MV-4-11 (cell line): ENCODE data around the gene WDHD1.
"Not testable (repeated sequence)": the region's sequence is repeated elsewhere in the genome, so short reads cannot be mapped to it uniquely, and the experiment has no call there.

Source experiments
- DNase-seq: peaks from one replicate; lab custom pipeline; 2025; lab: John Stamatoyannopoulos, UW

The WDHD1 gene

DNA sequence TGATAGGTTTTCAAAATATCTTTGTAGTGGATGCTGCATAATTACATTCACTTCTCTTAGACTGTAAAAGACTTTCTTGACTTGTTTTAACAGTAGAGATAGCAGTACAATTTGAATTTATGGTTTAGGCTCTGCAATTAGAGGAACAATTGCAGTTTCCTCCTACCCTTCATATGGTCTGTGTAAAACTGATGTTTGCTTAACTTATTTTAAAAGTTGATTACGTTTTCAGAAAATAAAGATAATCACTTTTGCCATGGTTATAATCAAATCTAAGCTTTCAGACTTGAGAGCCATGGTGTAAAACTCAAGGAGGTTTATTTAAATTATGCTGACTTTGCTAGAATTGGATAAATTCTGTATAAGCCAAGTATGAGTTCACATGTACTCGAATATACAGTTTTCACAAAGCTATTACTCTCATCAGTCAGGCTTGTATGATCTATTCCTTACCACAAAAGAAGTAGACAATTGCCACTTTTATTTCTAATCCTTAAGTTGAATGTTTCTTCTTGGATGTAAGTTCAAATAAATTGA lies 22.1 kb upstream of the WDHD1 start:
- DNase-seq = no peak

DNA sequence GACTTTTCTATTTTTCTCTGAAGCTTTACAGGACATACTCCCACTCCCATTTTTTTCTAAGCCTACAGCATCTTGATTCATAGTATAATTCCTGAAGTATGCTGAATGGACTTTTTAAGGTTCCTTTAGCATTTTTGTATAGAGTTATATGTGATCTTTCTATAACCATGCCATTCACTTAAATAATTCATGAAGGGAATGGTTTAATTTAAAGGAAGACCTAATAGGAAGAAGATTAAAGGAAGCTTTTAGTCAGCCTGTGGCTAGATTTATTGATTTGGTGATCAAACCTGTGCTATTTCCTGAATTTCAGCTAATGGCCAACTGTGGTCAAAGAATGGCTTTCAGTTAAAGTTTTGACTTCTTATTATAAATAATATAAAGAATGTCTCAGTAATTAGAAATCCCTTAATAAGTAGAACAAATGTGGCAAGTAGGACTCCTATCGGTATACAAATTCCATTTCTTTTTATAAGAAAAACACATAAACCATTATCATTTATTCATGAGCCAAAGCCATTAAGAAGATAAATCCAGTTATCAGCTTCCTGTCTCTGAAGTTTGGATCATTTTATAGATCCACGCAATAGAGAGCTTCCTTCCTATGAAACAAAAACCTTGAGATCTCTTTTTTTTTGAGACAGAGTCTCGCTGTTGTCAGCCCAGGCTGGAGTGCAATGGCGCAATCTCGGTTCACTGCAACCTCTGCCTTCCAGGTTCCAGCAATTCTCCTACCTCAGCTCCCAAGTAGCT lies 20.6 kb upstream of the WDHD1 start:
- DNase-seq = no peak

DNA sequence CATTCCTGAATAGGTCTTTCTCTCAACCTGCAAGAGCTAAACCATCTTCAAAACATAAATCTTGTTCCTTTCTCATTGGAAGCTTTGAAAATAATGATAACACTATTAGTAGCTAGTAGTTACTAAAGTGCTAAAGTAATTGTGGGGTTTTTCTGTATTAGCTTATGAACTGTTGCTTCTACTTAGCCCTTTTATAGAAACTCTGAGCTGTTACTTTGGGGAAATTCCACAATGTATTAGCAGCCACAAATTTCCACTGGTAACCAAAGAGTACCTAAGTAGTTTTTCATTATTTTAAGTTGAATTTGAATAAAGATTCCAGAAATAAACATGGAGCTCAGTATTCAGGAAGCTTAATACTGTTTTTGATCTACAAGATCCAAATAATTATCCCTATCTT lies 18.2 kb upstream of the WDHD1 start:
- no peak for DNase-seq

DNA sequence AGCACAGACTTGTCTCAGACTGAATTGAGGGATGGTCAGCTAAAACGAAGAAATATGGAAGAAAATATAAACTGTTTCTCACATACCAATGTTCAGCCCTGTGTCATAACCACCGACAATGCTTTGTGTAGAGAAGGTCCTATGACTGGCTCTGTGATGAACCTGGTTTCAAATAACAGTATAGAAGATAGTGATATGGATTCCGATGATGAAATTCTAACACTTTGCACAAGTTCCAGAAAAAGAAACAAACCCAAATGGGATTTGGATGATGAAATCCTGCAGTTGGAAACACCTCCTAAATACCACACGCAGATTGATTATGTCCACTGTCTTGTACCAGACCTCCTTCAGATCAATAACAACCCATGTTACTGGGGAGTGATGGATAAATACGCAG lies 16.6 kb upstream of the WDHD1 start:
- no peak for DNase-seq

DNA sequence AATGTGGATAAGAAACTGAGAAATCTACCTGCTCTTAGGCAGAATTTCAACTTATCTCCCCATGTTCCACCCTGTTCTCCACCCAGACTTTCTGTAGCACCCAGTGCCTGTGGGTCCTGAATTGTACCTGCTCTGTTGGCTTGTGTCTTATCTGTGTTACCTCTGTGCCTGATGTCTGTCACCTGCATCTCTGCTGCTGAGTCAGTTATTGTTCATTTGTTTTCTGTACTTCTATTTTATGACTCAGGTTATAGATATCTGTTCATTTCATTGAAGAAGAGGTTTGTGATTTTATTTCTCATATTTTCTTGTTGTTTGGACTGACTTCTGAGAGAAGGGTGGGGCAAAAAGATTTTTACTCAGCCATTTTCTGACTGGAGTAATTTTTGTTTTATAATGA lies 11.8 kb upstream of the WDHD1 start:
- DNase-seq = no peak

DNA sequence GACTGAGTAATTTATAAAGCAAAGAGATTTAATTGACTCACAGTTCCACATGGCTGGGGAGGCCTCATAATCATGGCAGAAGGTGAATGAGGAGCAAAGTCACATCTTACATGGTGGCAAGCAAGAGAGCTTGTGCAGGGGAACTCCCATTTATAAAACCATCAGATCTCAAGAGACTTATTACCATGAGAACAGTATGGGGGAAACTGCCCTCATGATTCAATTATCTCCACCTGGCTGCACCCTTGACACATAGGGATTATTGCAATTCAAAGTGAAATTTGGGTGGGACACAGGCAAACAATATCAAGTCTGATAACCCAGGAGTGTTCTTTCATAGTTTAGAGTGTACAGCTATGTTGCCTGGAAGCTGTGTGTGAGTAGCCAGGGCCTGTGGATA lies 11.1 kb upstream of the WDHD1 start:
- DNase-seq = not testable (repeated sequence)

DNA sequence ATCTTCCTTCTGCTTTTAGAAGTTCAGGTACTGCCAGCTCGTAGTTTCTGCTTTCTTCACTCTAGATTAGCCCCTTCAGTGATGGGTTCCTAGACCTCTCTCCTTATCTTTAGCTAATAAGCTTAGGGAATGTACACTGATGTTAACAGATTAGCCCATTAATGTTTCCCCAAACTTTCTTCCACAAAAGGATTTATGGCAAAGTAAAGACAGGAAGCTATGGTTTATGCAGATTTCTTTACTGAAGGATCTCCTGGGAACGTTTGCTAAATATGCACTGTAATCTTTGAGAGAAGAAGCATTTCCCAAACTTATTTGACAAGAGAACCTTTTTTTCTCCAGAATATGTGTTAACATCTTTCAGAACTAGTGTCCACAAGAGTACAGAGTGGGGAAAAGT lies 4.3 kb upstream of the WDHD1 start:
- DNase-seq = no peak

DNA sequence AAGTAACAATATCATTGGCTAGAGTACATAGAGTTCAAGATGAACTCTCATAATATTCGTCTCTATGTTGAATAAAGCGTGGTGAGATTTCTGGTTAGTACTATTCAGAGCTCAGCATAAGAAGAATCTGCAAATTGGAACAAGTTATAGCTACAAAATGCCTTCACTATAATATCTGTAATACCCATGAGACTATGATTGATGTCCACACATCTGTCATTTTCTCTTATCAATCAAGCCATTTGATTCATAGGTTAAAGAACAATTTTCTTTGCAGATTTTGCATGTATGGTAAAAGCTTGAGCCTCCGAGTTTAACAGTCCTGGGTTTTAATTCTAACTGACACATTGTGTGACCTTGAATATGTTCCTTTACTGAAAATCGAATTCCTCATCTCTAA lies 1.6 kb upstream of the WDHD1 start:
- no peak for DNase-seq

DNA sequence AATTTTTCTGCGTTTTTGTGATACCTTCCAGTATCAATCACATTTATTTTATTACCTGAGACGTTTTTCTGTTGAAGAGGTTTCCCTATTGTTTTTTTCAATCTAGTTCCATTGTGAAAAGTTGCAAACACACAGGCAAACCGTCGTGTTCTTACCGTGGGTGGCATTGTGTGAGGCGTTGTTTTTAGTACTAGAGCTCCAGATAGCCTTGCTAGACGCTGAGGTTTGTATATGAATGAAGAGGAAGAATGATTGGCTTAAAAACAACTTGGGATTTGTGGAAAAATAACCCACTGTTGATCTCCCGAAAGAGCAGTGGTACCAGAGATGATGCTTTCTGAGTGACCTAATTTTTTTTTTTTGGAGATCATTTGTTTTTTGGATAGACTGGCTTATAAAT lies 1.2 kb upstream of the WDHD1 start:
- DNase-seq = no peak

DNA sequence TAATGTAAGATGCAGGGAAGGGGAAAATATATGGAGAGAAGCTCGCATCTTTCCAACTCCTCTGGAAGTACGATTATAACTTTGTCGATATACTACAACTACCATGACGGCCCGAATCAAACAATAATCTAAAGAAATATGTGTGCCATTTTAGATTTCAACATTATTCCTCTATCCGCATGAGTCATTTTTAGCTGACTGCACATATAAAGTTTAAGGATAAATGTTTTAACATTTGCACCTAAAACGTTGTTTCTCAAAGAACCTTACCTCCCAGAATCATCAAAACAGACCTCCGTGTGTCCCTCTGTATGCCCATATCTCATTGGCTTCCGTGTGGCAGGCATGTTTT lies 482 bp downstream of the WDHD1 start:
- DNase-seq = no peak

DNA sequence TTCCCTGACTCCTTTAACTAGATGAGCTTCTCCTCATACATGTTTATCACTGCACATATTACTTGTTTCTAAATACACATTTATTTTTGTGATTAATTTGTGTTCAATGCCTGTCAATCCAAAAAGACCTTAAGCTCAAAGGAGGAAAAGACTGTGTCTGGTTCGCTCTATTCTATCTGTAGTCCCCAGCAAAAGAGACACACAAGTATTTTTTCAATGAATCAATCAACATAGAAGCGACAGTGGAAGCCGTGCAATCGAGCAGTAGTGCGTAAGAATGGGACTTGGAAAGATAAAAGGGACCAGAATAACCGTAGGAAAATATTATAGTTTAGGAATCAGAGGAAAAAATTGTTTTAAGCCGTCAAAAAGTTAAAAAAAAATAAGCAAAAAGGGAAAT lies 951 bp downstream of the WDHD1 start:
- no peak for DNase-seq

DNA sequence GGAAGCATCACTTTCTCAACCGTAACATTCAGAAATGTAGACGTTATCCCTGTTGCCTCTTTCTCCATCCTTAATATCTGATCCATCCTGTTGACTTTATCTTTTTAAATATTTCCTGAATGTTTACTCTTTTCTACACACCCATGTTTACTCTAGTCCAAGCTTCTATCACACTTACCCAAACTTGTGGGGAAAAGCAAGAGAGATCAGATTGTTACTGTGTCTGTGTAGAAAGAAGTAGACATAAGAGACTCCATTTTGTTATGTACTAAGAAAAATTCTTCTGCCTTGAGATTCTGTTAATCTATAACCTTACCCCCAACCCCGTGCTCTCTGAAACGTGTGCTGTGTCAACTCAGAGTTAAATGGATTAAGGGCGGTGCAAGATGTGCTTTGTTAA lies 2.5 kb downstream of the WDHD1 start:
- DNase-seq = not testable (repeated sequence)

DNA sequence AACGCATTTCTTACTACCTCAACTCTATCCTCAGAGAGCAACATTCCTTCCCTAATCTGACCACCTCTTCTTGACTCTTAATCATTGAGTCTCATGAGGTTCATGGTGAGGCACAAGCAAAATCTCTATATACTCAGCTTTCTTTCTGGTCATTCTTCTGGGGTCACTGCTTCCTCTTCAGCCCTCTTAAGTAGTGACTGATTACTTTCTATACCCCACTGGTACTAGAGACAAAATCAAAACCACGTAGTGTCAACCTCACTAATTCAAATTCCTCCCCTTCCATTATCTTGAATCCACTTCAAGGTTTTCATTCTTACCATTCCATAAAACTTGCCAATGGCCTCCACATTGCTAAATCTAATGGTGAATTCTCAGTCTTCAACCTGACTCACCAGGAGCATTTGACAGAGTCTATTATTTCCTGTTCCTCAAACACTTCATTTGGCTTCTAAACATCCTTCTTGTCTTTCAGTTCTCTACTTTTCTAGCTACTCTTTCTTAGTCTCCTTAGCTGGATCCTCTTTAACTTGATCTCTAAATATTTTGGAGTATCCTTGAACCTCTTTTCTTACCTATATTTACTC lies 6.8 kb downstream of the WDHD1 start:
- DNase-seq = peak; percentile 71

DNA sequence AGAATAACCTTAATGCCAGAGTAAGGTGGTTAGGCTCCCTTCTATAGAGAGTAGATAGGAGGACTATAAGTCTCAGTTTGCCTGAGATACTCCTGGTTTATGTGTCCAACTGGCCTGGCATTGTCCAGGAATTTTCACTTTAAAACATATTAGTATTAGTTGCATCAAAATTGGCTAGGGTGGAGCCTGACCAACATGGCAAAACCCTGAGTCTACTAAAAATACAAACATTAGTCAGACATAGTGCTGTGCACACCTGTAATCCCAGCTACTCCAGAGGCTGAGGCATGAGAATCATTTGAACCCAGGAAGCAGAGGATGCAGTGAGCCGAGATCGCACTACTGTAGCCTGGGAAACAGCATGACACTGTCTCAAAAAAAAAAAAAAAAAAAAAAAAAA lies 11.9 kb downstream of the WDHD1 start:
- no peak for DNase-seq

DNA sequence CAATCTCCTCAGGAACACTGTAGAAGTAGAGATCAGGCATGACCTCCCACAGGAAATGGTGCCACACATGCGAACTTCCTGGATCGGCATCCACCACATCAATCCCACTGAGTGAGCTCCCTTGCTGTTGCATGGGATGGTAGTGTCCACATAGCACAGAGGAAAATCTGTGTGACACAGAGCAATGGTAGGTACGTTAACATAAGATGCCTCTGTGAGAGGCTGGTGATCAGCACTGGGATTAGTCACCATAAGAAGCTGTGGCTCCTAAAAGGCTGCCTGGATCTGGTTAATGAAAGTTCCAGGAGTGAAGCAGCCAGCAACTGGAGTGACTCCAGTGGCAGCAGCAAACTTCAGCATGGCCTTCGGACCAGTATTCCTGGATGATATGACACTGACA lies 21.8 kb downstream of the WDHD1 start:
- no peak for DNase-seq

DNA sequence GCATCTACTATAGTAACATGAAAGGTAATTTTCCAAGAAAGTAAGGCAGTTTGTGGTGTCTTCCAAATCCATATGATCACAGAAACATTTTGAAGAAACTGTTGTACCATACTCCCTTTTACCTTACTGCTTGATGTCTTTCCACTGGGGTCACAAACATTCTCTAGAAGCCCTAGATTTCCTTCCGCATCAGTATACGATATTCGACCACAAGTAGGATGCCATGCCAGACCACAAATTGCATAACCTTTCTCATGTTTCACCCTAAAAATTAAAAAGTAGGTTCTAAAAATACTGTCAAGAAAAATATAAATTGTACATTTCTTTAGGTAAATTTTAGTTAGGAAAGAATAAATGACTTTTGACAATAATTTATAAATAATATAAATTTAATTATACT lies 26.5 kb downstream of the WDHD1 start:
- peak; percentile 84 for DNase-seq

DNA sequence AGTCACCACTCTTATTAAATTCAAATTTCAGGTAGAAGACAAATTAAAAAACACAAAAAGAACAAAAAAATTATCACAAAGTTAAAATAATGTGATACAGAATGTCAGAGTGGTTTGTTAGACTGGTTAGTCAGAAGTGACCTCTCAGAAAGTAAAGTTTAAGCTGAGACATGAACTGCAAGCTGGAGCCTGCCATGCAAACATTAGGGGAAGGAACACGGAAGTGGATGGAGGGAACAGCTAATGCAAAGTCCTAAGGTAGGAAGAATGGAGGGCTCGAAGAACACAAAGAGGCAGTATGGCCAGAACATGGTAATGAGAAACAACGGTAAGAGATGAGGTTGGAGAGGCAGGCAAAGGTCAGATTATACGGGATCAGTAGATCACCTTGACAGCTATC lies 41.7 kb downstream of the WDHD1 start:
- DNase-seq = no peak

DNA sequence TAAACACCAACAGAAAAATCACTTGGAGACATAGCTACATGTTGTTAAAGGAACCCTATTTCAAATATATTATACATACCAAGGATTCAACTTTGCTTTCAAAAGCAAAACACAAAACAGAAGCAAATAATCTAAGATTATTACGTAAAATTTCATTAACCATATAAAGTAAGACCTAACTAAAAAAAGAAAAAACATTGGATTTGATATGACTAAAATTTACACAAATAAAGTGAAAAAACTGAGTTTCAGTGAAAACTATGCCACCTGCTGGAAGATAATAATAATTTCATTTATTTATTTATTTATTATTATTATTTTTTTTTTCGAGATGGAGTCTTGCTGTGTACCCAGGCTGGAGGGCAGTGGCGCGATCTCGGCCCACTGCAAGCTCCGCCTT lies 45.2 kb downstream of the WDHD1 start:
- DNase-seq = no peak

DNA sequence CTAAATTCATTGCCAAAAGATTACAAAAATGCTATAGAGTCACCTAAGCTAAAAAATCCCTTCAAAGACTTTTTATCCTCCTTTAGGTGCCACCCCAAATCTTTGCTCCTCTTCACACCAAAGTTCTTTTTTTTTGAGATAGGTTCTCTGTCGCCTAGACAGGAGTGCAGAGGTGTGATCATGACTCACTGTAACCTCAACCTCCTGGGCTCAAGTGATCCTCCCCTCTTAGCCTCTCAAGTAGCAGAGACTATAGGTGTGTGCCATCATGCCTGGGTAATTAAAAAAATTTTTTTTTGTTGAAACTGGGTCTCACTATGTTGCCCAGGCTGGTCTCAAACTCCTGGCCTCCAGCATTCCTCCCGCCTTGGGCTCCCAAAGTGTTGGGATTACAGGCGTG lies 47.9 kb downstream of the WDHD1 start:
- no peak for DNase-seq

DNA sequence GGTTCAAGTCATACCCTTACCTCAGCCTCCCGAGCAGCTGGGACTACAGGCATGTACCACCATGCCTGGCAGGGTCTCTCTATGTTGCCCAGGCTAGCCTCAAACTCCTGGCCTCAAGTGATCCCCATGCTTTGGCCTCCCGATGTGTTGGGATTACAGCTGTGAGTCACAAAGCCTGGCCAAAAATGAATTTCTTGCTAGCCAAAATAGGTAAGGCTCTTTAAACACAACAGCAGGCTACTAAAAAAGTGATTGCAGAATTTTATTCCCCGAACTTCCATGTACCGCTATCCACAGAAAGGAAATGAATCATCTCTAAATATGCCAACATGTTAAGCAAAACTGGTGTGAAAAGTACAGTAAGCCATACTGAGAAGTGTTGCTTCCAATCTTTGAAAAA lies 50.6 kb downstream of the WDHD1 start:
- DNase-seq = peak; percentile 76

DNA sequence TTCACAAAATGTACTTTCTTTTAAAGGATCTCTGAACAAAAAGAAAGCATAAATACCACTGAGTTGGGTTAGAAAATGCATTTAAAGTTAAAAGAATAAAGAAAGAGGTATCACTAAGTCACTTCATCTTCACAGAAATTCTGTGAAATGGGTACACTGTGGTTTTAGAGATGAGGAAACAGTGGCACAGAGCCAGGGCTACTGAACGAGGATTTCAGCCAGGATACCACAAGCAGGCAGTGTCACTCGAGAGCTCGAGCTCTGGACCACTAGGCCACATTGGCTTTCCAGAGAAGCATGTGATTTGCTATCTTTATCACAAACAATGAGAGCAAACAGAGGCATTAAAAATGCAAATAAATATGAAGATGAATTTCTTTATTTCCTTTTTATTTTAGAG lies 51.0 kb downstream of the WDHD1 start:
- peak; percentile 15 for DNase-seq

DNA sequence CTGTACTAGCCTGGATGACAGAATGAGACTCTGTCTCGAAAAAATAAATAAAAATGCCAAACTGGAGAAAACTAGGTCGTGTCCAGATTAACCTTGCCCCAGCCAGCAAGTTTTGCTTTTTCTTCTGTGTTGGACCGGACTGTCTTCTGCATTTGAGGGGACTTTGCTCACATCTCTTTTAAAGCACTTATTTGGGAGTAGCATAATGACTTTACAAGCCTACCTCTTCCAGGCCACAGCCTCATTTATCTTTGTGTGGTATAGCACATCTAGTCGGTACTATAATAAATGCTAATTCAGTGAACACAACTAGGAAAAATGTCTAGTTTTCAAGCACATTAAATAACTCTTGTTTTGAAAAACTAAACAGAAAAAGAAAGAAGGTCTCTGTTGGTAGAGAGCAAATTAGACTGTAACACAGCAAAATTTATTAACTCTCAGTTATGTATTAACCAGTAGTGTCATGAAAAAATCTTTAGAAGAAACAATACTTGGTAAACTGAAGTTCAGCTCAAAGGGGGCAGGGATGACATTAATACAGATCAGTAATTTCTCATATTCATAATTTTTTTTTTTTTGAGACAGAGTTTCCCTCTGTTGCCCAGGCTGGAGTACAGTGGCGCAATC lies 52.0 kb downstream of the WDHD1 start:
- DNase-seq = no peak

DNA sequence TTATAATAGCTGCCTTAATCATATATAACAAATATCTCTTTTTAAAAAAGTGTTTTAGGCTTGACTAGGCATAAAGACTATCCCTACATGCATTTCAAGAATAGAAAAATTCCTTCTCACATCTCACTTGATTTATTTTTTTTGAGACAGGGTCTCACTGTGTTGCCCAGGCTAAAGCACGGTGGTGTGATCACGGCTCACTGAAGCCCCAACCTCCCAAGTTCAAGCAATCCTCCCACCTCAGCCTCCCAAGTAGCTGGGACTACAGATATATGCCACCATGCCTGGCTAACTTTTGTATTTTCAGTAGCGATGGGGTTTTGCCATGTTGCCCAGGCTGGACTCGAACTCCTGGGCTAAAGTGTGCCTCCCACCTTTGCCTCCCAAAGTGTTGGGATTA lies 59.4 kb downstream of the WDHD1 start:
- DNase-seq = no peak

DNA sequence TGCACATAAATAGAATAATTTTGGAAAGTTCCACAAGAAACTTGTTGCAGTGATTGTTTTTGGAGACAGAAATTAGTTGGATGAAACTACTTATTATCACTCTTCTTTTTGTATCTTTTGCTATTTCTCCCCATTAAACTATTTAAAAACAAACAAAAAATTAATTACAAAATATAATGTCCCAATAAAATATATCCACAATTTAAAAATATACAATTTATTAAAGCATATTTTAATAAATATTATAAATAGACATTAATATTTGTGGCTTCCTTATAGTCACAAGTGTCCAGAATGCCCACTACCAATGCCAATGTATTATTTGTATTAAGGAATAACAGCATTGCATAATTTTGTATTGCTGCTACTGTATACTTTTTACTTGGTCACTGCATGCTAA lies 71.8 kb downstream of the WDHD1 start:
- DNase-seq = no peak
